Esophagus (tissue), 2 donors: Measurements from ENCODE around the gene RARA. TPM values are rescaled to one million over a fixed set of nuclear protein-coding genes. Genes with fewer than 3 reads are reported as not detected.

Experiments
- H3K27ac ChIP-seq, 2 donors: one replicate each; pipeline ENCODE4 v1.5.1; 2013; ENCODE audit warnings: low read depth in 2 of 2, mild to moderate bottlenecking in 2 of 2, inconsistent platforms in 1 of 2, low read length in 1 of 2, moderate library complexity in 1 of 2
- H3K27me3 ChIP-seq, 2 donors: one replicate each; pipeline ENCODE4 v1.6.1; 2013; ENCODE audit warnings: low read length in 2 of 2, control low read depth in 1 of 2, mild to moderate bottlenecking in 1 of 2; ENCODE audit not compliant: insufficient read depth in 2 of 2, control insufficient read depth in 1 of 2
- H3K36me3 ChIP-seq, 2 donors: one replicate each; pipeline ENCODE4 v1.6.1; 2013; ENCODE audit warnings: low read length in 1 of 2; ENCODE audit not compliant: control insufficient read depth in 2 of 2, insufficient read depth in 2 of 2
- H3K4me1 ChIP-seq, 2 donors: one replicate each; pipeline ENCODE4 v1.6.1; 2013; ENCODE audit warnings: low read length in 1 of 2; ENCODE audit not compliant: control insufficient read depth in 2 of 2, insufficient read depth in 2 of 2
- H3K4me3 ChIP-seq, 2 donors: one replicate each; pipeline ENCODE4 v1.5.1; 2013; ENCODE audit warnings: low read length in 2 of 2, mild to moderate bottlenecking in 2 of 2, low read depth in 1 of 2, moderate library complexity in 1 of 2
- H3K9me3 ChIP-seq, 2 donors: one replicate each; pipeline ENCODE4 v1.6.1; 2013; ENCODE audit warnings: mild to moderate bottlenecking in 2 of 2, low read depth in 1 of 2, low read length in 1 of 2, moderate library complexity in 1 of 2; ENCODE audit not compliant: control insufficient read depth in 2 of 2, insufficient read depth in 1 of 2
- WGBS, 2 donors: extraction: QIAGEN DNeasy Blood & Tissue Kit; methylation state at CpG; one replicate each; pipeline ENCODE4 v1.1.7; 2013; 5-methylcytosine and 5-hydroxymethylcytosine counted together
- polyA plus RNA-seq, 2 donors: library from polyadenylated mRNA; stranded (reverse); fragments of 200-250 nt; gene quantifications; one replicate each; pipeline ENCODE4 v1.2.3, GENCODE V29; 2013
- donor health status: healthy with polysubstance abuse.
- donor health status: Bipolar disorder and iron deficiency.

The RARA gene
- 1 to 10 TPM; 5.2 to 6.6 TPM for polyA plus RNA-seq

DNA sequence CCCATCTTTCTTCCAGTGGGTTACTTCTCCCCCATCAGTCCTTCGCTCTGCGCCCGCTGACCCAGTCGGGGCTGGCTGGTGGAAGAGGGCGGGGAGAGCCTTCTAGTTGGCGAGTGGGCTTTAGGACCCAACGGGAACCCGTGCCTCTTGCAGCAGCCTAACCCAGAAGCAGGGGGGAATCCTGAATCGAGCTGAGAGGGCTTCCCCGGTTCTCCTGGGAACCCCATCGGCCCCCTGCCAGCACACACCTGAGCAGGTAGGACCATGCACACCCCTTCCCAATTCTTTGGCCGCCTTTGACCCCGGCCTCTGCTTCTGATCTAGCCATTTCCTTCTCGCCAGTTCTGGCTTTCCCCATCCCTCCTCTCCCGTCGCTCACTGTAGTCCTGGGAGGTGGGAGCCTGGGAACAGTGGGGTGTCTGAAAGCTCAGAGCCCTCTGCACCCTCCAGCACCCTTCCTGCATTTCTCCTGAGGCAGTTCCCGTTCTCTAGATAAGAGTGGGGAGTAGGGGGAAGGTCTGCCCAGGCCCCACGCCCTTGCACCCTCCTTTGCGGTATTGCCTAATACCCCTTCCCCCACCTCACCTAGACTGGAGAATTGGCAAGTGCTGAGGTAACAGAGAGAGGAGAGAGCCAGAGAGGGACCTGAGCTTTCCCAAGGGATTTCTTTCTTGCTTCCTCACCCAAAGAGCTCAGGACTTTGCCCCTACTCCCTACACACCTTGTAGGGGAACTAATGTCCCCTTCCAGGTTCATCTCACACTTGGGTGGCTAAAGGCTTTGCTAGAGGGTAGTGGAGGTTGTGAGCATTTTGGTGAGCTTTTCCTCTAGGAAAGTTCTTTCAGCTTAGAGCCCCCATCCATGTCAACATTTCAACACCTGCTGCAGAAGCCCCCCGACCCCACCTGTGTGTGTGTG lies at the start of gene RARA:
RARA (plus strand) TSS at position 150 of the 918 bp plus-strand sequence. CDS start 22,039 bp downstream, outside the sequence.
- Histone ChIP-seq H3K4me1 (peaks cover 16 to 53% of the 10 kb centered on the region in 2 donors), H3K4me3 (peak within 1 kb of the TSS; percentile 40 to 49), H3K27ac (peak within 1 kb of the TSS in 1 of 2 donors; percentile 63), H3K36me3 (no peaks in the 10 kb centered on the region), H3K9me3 (no peaks in the 10 kb centered on the region), H3K27me3 (no peaks in the 10 kb centered on the region)
- 16 to 17% methylated on average over 20 of the region's 20 CpGs for WGBS, 2 donors

DNA sequence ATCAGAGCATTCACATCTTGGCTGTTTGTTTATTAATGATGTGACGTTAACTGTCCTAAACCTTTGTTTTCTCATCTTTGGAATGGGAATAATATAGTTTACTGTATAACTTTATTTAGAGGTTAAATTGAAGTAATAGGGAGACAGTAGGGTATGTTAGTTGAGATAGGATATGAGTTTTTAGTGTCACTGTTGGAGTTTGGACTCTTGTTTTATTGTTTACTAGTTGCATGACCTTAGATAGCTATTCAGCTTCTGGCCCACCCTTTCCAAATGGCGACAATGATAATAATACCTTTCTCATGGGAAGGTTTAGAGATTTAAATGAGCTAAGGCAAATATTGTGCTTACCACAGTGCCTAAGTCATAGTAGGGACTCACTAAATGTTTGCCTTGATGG lies 49.5 kb upstream of the RARA start:
- Histone ChIP-seq H3K36me3 (peaks cover 15 to 20% of the 10 kb centered on the region in 2 donors), H3K4me3 (no peak overlapping the region)

DNA sequence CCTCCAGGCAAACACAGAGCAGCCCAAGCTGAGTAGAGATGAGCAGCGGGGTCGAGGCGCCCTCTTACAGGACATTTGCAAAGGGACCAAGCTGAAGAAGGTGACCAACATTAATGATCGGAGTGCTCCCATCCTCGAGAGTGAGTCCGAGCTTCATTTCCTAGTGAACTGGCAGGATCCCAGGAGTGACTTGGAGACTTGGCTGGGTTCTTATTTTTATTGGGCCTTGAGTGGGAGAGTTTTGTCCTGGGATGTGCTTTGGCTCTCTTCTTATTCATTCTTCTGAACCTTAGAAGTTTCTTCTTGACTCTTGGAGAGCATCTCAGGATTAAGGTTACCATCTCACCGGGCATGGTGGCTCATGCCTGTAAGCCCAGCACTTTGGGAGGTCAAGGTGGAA lies 48.5 kb upstream of the RARA start:
- H3K4me1 ChIP-seq, result no peaks in the 10 kb centered on the region
- peaks cover 23 to 29% of the 10 kb centered on the region in 2 donors for H3K36me3 ChIP-seq
- H3K27ac ChIP-seq, result no peak overlapping the region
- no peaks in the 10 kb centered on the region for H3K27me3 ChIP-seq
- H3K9me3 ChIP-seq, result no peaks in the 10 kb centered on the region
- 91 to 92% methylated on average over 7 of the region's 7 CpGs for WGBS, 2 donors
- no peak overlapping the region for H3K4me3 ChIP-seq

More for the DNA sequence above, 49.5 kb upstream of the RARA start:
- WGBS, 2 donors, result 86 to 93% methylated on average over 2 of the region's 2 CpGs
- H3K27me3 ChIP-seq, result no peaks in the 10 kb centered on the region
- H3K27ac ChIP-seq, result no peak overlapping the region
- H3K9me3 ChIP-seq, result no peaks in the 10 kb centered on the region
- H3K4me1 ChIP-seq, result no peaks in the 10 kb centered on the region

GRCh38 chr17:40264458-40265185 lies 44.4 kb upstream of the RARA start:
- 88 to 90% methylated on average over 21 of the region's 21 CpGs for WGBS, 2 donors
- Histone ChIP-seq H3K9me3 (no peaks in the 10 kb centered on the region), H3K36me3 (peaks cover 18 to 26% of the 10 kb centered on the region in 2 donors), H3K27ac (no peak overlapping the region), H3K27me3 (no peaks in the 10 kb centered on the region), H3K4me1 (no peaks in the 10 kb centered on the region), H3K4me3 (no peak overlapping the region)

DNA sequence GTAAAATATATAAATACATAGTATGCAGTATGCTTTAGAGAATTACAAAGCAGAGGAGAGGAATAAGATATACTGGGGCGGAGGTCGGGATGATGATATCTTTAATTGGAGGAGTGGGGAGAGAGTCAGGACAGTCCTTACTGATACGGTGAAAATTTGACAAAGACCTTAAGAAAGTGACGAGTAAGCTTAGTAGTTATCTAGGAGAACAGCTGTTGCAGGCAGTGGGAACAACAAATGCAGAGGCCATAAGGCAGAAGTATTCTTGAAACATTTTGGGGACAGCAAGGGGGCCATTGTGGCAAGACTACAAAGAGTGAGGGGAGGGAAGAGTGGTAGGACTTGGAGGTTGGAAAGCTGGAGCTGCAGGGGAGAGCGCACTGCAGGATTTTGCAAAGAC lies 43.6 kb upstream of the RARA start:
- WGBS, 2 donors, result 92 to 93% methylated on average over 5 of the region's 5 CpGs
- Histone ChIP-seq H3K36me3 (peaks cover 18 to 27% of the 10 kb centered on the region in 2 donors), H3K27ac (no peak overlapping the region), H3K9me3 (no peaks in the 10 kb centered on the region), H3K27me3 (no peaks in the 10 kb centered on the region), H3K4me1 (no peaks in the 10 kb centered on the region), H3K4me3 (no peak overlapping the region)

DNA sequence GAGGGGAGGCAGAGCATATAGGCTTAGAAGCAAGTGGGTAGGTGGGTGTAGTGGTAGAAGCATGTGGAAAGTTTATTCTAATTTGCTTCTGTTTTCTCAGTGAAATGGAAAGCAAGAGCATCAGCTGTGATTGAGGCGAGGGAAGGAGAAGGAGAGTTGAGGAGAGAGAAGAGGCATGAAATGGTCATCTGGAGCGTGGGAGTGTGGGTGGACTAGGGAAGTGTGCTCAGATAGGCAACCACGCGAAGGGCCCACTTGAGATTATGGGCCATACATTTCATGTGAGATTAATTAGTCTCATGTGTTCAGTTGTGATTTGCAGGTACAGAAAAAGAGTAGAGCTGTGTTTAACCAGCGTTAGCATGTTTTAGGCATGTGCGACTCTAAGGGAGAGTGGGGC lies 42.1 kb upstream of the RARA start:
- no peaks in the 10 kb centered on the region for H3K27me3 ChIP-seq
- peaks cover 18 to 28% of the 10 kb centered on the region in 2 donors for H3K36me3 ChIP-seq
- no peaks in the 10 kb centered on the region for H3K9me3 ChIP-seq
- 96 to 97% methylated on average over 6 of the region's 6 CpGs for WGBS, 2 donors
- H3K27ac ChIP-seq, result no peak overlapping the region
- no peak overlapping the region for H3K4me3 ChIP-seq
- no peaks in the 10 kb centered on the region for H3K4me1 ChIP-seq

GRCh38 chr17:40268141-40268712 lies 40.8 kb upstream of the RARA start:
- Histone ChIP-seq H3K27me3 (no peaks in the 10 kb centered on the region), H3K36me3 (peaks cover 19 to 20% of the 10 kb centered on the region in 2 donors), H3K4me1 (no peaks in the 10 kb centered on the region), H3K4me3 (no peak overlapping the region), H3K9me3 (no peaks in the 10 kb centered on the region), H3K27ac (no peak overlapping the region)
- 67 to 89% methylated on average over 2 of the region's 2 CpGs for WGBS, 2 donors

DNA sequence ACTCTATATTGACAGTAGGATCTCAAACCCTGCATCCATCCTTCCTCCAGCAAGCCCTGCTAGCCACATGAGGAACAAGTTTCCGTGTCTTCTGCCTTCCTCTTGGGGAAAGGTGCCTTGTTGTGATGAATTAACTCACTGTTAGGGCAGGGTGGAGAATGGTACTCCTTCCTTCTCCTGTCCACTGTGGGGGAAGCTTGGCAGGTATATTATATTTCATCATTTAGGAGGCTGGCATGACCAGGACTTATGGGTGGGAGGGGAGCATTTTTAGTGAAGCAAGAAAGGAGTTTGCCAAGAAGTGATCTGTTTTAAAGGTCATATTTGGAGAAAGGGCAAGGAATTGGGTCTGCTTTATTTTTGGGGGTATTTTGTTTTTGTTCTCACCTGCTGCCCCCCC lies 30.6 kb upstream of the RARA start:
- no peaks in the 10 kb centered on the region for H3K4me1 ChIP-seq
- WGBS, 2 donors, result 85 to 92% methylated on average over 1 of the region's 1 CpG
- H3K27ac ChIP-seq, result no peak overlapping the region
- no peaks in the 10 kb centered on the region for H3K27me3 ChIP-seq
- peaks cover 12 to 23% of the 10 kb centered on the region in 2 donors for H3K36me3 ChIP-seq
- H3K9me3 ChIP-seq, result no peaks in the 10 kb centered on the region
- no peak overlapping the region for H3K4me3 ChIP-seq

DNA sequence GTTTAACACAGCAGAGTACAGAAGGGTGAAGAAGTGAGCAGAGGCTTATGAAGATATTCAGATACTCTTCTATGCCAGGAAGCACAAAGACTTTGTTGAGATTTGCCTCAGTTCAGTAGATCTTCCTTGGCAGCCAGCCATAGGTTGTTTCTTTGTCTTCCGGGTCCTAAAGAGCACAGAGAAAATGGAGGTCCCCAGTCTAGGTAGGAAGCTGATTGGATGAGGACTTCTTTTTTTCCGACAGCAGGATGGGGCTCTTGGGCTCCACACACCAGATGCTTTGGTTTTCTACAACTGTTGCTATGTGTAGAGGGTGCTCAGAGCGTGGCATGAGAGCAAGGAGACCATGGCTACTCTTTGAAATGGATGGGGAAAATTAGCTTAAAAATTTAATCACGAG lies 29.6 kb upstream of the RARA start:
- no peaks in the 10 kb centered on the region for H3K27me3 ChIP-seq
- 91 to 93% methylated on average over 4 of the region's 4 CpGs for WGBS, 2 donors
- H3K9me3 ChIP-seq, result no peaks in the 10 kb centered on the region
- no peak overlapping the region for H3K27ac ChIP-seq
- no peaks in the 10 kb centered on the region for H3K4me1 ChIP-seq
- H3K36me3 ChIP-seq, result peaks cover 8 to 18% of the 10 kb centered on the region in 2 donors
- no peak overlapping the region for H3K4me3 ChIP-seq
